ENCODE measurements around the gene SCN10A.

SCN10A gene

GRCh38 chr3:38823722-38824121 lies 7.7 kb upstream of the SCN10A start:
- in situ Hi-C loops (cut with MboI; ENCODE audit: low sequenced_read_pairs): no loop called here
- Histone ChIP-seq H3K9me3 (no peaks in the 10 kb centered on the region), H3K4me1 (no peaks in the 10 kb centered on the region), H3K4me3 (no peak overlapping the region), H3K36me3 (replicated peaks) (no peaks in the 10 kb centered on the region), H3K27me3 (ENCODE audit: low read depth) (no peaks in the 10 kb centered on the region)
- DNase-seq (ENCODE audit: low spot score in 2 of 2): no peak

- H3K4me1 ChIP-seq: no peaks in the 10 kb centered on the region
- DNase-seq (ENCODE audit: low spot score in 2 of 2): no peak
- in situ Hi-C loops (cut with MboI; ENCODE audit: low sequenced_read_pairs): no loop called here
- H3K36me3 ChIP-seq (replicated peaks): no peaks in the 10 kb centered on the region
- H3K27me3 ChIP-seq (ENCODE audit: low read depth): no peaks in the 10 kb centered on the region
- no peak overlapping the region for H3K4me3 ChIP-seq
- H3K9me3 ChIP-seq: no peaks in the 10 kb centered on the region
Measured at GRCh38 chr3:38823186-38823585, 7.2 kb upstream of the SCN10A start.

- H3K27me3 ChIP-seq (ENCODE audit: low read depth): no peaks in the 10 kb centered on the region
- in situ Hi-C loops (cut with MboI; ENCODE audit: low sequenced_read_pairs): no loop called here
- no peaks in the 10 kb centered on the region for H3K4me1 ChIP-seq
- DNase-seq (ENCODE audit: low spot score in 2 of 2): no peak
- H3K36me3 ChIP-seq (replicated peaks): no peaks in the 10 kb centered on the region
- no peaks in the 10 kb centered on the region for H3K9me3 ChIP-seq
- no peak overlapping the region for H3K4me3 ChIP-seq
Measured at GRCh38 chr3:38811822-38812221, 4.2 kb downstream of the SCN10A start.

- H3K4me3 ChIP-seq: no peak overlapping the region
- no peaks in the 10 kb centered on the region for H3K9me3 ChIP-seq
- in situ Hi-C loops (cut with MboI; ENCODE audit: low sequenced_read_pairs): no loop called here
- no peaks in the 10 kb centered on the region for H3K4me1 ChIP-seq
- no peaks in the 10 kb centered on the region for H3K27me3 ChIP-seq (ENCODE audit: low read depth)
- H3K36me3 ChIP-seq (replicated peaks): no peaks in the 10 kb centered on the region
- peak; percentile 41 to 78 for DNase-seq (ENCODE audit: low spot score in 2 of 2)
Measured at GRCh38 chr3:38805765-38806386, 10.1 kb downstream of the SCN10A start.

- H3K4me1 ChIP-seq: no peaks in the 10 kb centered on the region
- H3K27me3 ChIP-seq (ENCODE audit: low read depth): no peaks in the 10 kb centered on the region
- no peaks in the 10 kb centered on the region for H3K36me3 ChIP-seq (replicated peaks)
- no peak overlapping the region for H3K4me3 ChIP-seq
- H3K9me3 ChIP-seq: no peaks in the 10 kb centered on the region
- in situ Hi-C loops (cut with MboI; ENCODE audit: low sequenced_read_pairs): no loop called here
- DNase-seq (ENCODE audit: low spot score in 2 of 2): no peak
Measured at GRCh38 chr3:38805004-38805403, 11.0 kb downstream of the SCN10A start.

- no peaks in the 10 kb centered on the region for H3K27me3 ChIP-seq (ENCODE audit: low read depth)
- no peaks in the 10 kb centered on the region for H3K9me3 ChIP-seq
- no peaks in the 10 kb centered on the region for H3K36me3 ChIP-seq (replicated peaks)
- no peaks in the 10 kb centered on the region for H3K4me1 ChIP-seq
- in situ Hi-C loops (cut with MboI; ENCODE audit: low sequenced_read_pairs): no loop called here
- H3K4me3 ChIP-seq: no peak overlapping the region
- DNase-seq (ENCODE audit: low spot score in 2 of 2): no peak
Measured at GRCh38 chr3:38800511-38800910, 15.5 kb downstream of the SCN10A start.

GRCh38 chr3:38793721-38794120 lies 22.3 kb downstream of the SCN10A start:
- H3K27me3 ChIP-seq (ENCODE audit: low read depth): no peaks in the 10 kb centered on the region
- H3K9me3 ChIP-seq: no peaks in the 10 kb centered on the region
- no peak for DNase-seq (ENCODE audit: low spot score in 2 of 2)
- H3K36me3 ChIP-seq (replicated peaks): no peaks in the 10 kb centered on the region
- in situ Hi-C loops (cut with MboI; ENCODE audit: low sequenced_read_pairs): no loop called here
- H3K4me1 ChIP-seq: no peaks in the 10 kb centered on the region
- H3K4me3 ChIP-seq: no peak overlapping the region

GRCh38 chr3:38792983-38793382 lies 23.0 kb downstream of the SCN10A start:
- H3K4me1 ChIP-seq: no peaks in the 10 kb centered on the region
- in situ Hi-C loops (cut with MboI; ENCODE audit: low sequenced_read_pairs): no loop called here
- H3K27me3 ChIP-seq (ENCODE audit: low read depth): no peaks in the 10 kb centered on the region
- H3K9me3 ChIP-seq: no peaks in the 10 kb centered on the region
- H3K4me3 ChIP-seq: no peak overlapping the region
- H3K36me3 ChIP-seq (replicated peaks): no peaks in the 10 kb centered on the region
- no peak for DNase-seq (ENCODE audit: low spot score in 2 of 2)

- in situ Hi-C loops (cut with MboI; ENCODE audit: low sequenced_read_pairs): no loop called here
- Histone ChIP-seq H3K36me3 (replicated peaks) (no peaks in the 10 kb centered on the region), H3K27me3 (ENCODE audit: low read depth) (no peaks in the 10 kb centered on the region), H3K4me3 (no peak overlapping the region), H3K9me3 (no peaks in the 10 kb centered on the region), H3K4me1 (no peaks in the 10 kb centered on the region)
- DNase-seq (ENCODE audit: low spot score in 2 of 2): no peak
Measured at GRCh38 chr3:38782148-38782547, 33.9 kb downstream of the SCN10A start.

GRCh38 chr3:38773528-38773927 lies 42.5 kb downstream of the SCN10A start:
- Histone ChIP-seq H3K36me3 (replicated peaks) (no peaks in the 10 kb centered on the region), H3K4me1 (no peaks in the 10 kb centered on the region), H3K27me3 (ENCODE audit: low read depth) (no peaks in the 10 kb centered on the region), H3K4me3 (no peak overlapping the region), H3K9me3 (no peaks in the 10 kb centered on the region)
- DNase-seq (ENCODE audit: low spot score in 2 of 2): no peak
- in situ Hi-C loops (cut with MboI; ENCODE audit: low sequenced_read_pairs): no loop called here

GRCh38 chr3:38763569-38763968 lies 52.4 kb downstream of the SCN10A start:
- no peak for DNase-seq (ENCODE audit: low spot score in 2 of 2)
- Histone ChIP-seq H3K9me3 (no peaks in the 10 kb centered on the region), H3K4me1 (no peaks in the 10 kb centered on the region), H3K27me3 (ENCODE audit: low read depth) (no peaks in the 10 kb centered on the region), H3K36me3 (replicated peaks) (no peaks in the 10 kb centered on the region), H3K4me3 (no peak overlapping the region)
- in situ Hi-C loops (cut with MboI; ENCODE audit: low sequenced_read_pairs): no loop called here

GRCh38 chr3:38758557-38758956 lies 57.5 kb downstream of the SCN10A start:
- in situ Hi-C loops (cut with MboI; ENCODE audit: low sequenced_read_pairs): no loop called here

GRCh38 chr3:38757721-38758120 lies 58.3 kb downstream of the SCN10A start:
- H3K36me3 ChIP-seq (replicated peaks): no peaks in the 10 kb centered on the region
- no peaks in the 10 kb centered on the region for H3K27me3 ChIP-seq (ENCODE audit: low read depth)
- in situ Hi-C loops (cut with MboI; ENCODE audit: low sequenced_read_pairs): no loop called here
- H3K9me3 ChIP-seq: no peaks in the 10 kb centered on the region
- no peak for DNase-seq (ENCODE audit: low spot score in 2 of 2)
- no peaks in the 10 kb centered on the region for H3K4me1 ChIP-seq
- H3K4me3 ChIP-seq: no peak overlapping the region

More at GRCh38 chr3:38758557-38758956, 57.5 kb downstream of the SCN10A start:
- no peak for DNase-seq (ENCODE audit: low spot score in 2 of 2)
- Histone ChIP-seq H3K9me3 (no peaks in the 10 kb centered on the region), H3K4me3 (no peak overlapping the region), H3K27me3 (ENCODE audit: low read depth) (no peaks in the 10 kb centered on the region), H3K36me3 (replicated peaks) (no peaks in the 10 kb centered on the region), H3K4me1 (no peaks in the 10 kb centered on the region)

GRCh38 chr3:38756892-38757291 lies 59.1 kb downstream of the SCN10A start:
- Histone ChIP-seq H3K27me3 (ENCODE audit: low read depth) (no peaks in the 10 kb centered on the region), H3K36me3 (replicated peaks) (no peaks in the 10 kb centered on the region), H3K9me3 (no peaks in the 10 kb centered on the region), H3K4me1 (no peaks in the 10 kb centered on the region), H3K4me3 (no peak overlapping the region)
- in situ Hi-C loops (cut with MboI; ENCODE audit: low sequenced_read_pairs): no loop called here
- DNase-seq (ENCODE audit: low spot score in 2 of 2): no peak

- in situ Hi-C loops (cut with MboI; ENCODE audit: low sequenced_read_pairs): no loop called here
- DNase-seq (ENCODE audit: low spot score in 2 of 2): no peak
- H3K9me3 ChIP-seq: no peaks in the 10 kb centered on the region
- H3K27me3 ChIP-seq (ENCODE audit: low read depth): no peaks in the 10 kb centered on the region
- no peak overlapping the region for H3K4me3 ChIP-seq
- H3K36me3 ChIP-seq (replicated peaks): no peaks in the 10 kb centered on the region
- H3K4me1 ChIP-seq: no peaks in the 10 kb centered on the region
Measured at GRCh38 chr3:38755130-38755529, 60.9 kb downstream of the SCN10A start.

Measured in HAP-1 (cell line).